Activated T-cell treated with anti-CD3 and anti-CD28 coated beads, Interleukin-2, amount 50 U/mL, for 72 hours (primary cell): ENCODE measurements around the gene INPPL1. TPM values are rescaled to one million over a fixed set of nuclear protein-coding genes. Genes with fewer than 3 reads are reported as not detected.
"Not testable (repeated sequence)": the region's sequence is repeated elsewhere in the genome, so short reads cannot be mapped to it uniquely, and the experiment has no call there.

Experiments
- ATAC-seq, 2 donors: fragments of 150-1000 bp; cut with Tn5 transposase; replicated peaks in 1 of 2; 2 replicates each; pipeline ENCODE4 v1.10.0; 2021; ENCODE audit warnings: moderate library complexity in 2 of 2, mild to moderate bottlenecking in 1 of 2
- DNase-seq, 2 donors: peaks; one replicate each; pipeline ENCODE4 v3.0.0; 2021 to 2022; ENCODE audit warnings: mixed read lengths in 1 of 2
- H3K27ac Mint-ChIP-seq: one replicate; pipeline ENCODE4 v1.8.0; 2022; ENCODE audit warnings: mild to moderate bottlenecking, moderate library complexity, mixed read lengths
- H3K27me3 Mint-ChIP-seq: one replicate; pipeline ENCODE4 v1.8.0; 2022; ENCODE audit warnings: low read depth, mixed read lengths
- H3K36me3 Mint-ChIP-seq, 2 donors: one replicate each; pipeline ENCODE4 v1.8.0; 2022; ENCODE audit warnings: mixed read lengths in 2 of 2, mild to moderate bottlenecking in 1 of 2; ENCODE audit not compliant: insufficient read depth in 2 of 2
- H3K4me1 Mint-ChIP-seq: one replicate; pipeline ENCODE4 v1.8.0; 2022; ENCODE audit warnings: low read depth, mixed read lengths
- H3K4me3 Mint-ChIP-seq, 2 donors: one replicate each; pipeline ENCODE4 v1.8.0; 2022; ENCODE audit warnings: mild to moderate bottlenecking in 2 of 2, mixed read lengths in 2 of 2, moderate library complexity in 2 of 2
- H3K9me3 Mint-ChIP-seq, 2 donors: one replicate each; pipeline ENCODE4 v1.8.0; 2022; ENCODE audit warnings: mixed read lengths in 2 of 2
- total RNA-seq, 2 donors: library from RNA; stranded (reverse); gene quantifications; one replicate each; pipeline ENCODE4 v1.2.3, GENCODE V29; 2022

Gene INPPL1
- total RNA-seq, 2 donors from 2014 or later: 147 to 154 TPM

DNA sequence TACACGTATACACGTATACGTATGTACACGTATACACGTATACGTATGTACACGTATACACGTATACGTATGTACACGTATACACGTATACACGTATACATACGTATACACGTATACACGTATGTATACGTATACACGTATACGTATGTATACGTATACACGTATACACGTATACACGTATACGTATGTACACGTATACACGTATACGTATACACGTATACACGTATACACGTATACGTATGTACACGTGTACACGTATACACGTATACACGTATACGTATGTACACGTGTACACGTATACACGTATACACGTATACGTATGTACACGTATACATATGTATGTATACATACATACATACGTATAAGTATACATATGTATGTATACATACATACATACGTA, 23.1 kb upstream of the INPPL1 start:
- not testable (repeated sequence) for H3K4me3 Mint-ChIP-seq, DNase-seq, H3K36me3 Mint-ChIP-seq, ATAC-seq, H3K9me3 Mint-ChIP-seq, H3K27ac Mint-ChIP-seq, H3K4me1 Mint-ChIP-seq, H3K27me3 Mint-ChIP-seq

GRCh38 chr11:72202571-72202970, 22.0 kb upstream of the INPPL1 start:
- Mint-ChIP-seq H3K9me3 (no peaks in the 10 kb centered on the region), H3K36me3 (no peaks in the 10 kb centered on the region), H3K4me1 (no peaks in the 10 kb centered on the region), H3K27ac (no peak overlapping the region), H3K4me3 (no peak overlapping the region), H3K27me3 (no peaks in the 10 kb centered on the region)
- ATAC-seq (no peak), DNase-seq (no peak)

DNA sequence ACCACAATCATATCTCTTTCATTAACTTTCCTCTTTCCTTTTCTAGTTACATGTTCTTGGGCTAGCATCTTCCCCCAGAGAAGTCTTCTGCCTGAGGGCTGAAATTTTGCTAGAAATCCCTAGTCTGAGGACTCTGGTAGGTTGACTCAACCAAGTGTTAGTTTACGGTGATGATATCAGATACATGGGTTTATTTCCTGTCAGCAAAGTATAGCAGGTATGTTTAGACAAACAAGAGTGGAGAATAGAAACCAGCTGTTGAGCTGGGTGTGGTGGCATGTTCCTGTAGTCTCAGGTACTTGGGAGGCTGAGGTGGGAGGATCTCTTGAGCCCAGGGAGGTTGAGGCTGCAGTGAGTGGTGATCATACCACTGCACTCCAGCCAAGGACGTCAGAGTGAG, 21.4 kb upstream of the INPPL1 start:
- no peak overlapping the region for H3K27ac Mint-ChIP-seq
- H3K4me1 Mint-ChIP-seq: no peaks in the 10 kb centered on the region
- DNase-seq (no peak), ATAC-seq (no peak)
- no peaks in the 10 kb centered on the region for H3K36me3 Mint-ChIP-seq
- no peak overlapping the region for H3K4me3 Mint-ChIP-seq
- H3K9me3 Mint-ChIP-seq: no peaks in the 10 kb centered on the region
- H3K27me3 Mint-ChIP-seq: no peaks in the 10 kb centered on the region

DNA sequence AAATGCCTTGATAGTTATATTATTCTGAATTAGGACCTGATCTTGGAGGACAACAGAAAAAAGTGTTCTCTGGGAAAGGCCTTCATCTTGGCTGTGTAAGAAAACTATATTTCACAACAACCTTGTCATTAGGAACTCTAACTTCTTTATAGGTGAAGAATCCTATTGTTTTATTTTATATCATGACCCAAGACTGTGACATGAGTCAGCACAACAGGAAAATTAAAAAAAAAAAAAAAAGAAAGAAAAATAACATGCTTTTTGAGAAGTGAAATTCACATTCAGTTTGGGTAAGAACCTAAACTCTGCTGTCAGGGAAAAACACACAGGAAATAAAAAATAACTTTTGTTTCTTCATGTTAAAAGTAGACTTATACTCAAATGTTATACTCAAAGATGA, 19.7 kb upstream of the INPPL1 start:
- peaks cover 7 to 9% of the 10 kb centered on the region in 2 donors for H3K36me3 Mint-ChIP-seq
- DNase-seq: no peak
- no peak for ATAC-seq
- H3K4me1 Mint-ChIP-seq: no peaks in the 10 kb centered on the region
- H3K9me3 Mint-ChIP-seq: peaks cover 2 to 8% of the 10 kb centered on the region in 2 donors
- H3K27ac Mint-ChIP-seq: no peak overlapping the region
- no peak overlapping the region for H3K4me3 Mint-ChIP-seq
- H3K27me3 Mint-ChIP-seq: peaks cover 8% of the 10 kb centered on the region

GRCh38 chr11:72206794-72207193, 17.8 kb upstream of the INPPL1 start:
- not testable (repeated sequence) for H3K4me1 Mint-ChIP-seq, H3K4me3 Mint-ChIP-seq, DNase-seq, H3K9me3 Mint-ChIP-seq, H3K27ac Mint-ChIP-seq, H3K27me3 Mint-ChIP-seq, ATAC-seq
- H3K36me3 Mint-ChIP-seq: peaks cover 8 to 10% of the 10 kb centered on the region in 2 donors

DNA sequence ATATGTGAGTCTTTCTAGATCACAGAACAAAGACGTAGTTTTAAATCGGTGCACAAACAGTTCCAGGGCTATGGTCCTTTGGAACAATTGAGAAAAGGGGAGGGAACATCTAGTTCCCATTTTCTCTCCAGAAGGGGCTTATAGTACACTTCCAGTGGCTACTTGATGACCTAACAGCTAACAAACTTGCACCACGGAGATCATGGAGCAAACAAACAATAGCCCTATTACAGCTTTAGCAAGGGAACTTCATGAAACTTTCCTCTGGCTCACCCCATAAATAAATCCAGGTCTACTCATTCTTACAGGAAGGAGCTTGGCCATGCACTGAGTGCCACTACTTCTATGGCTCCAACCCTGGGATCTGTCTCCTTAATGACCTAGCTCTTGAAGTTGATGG, 16.3 kb upstream of the INPPL1 start:
- no peak overlapping the region for H3K27ac Mint-ChIP-seq
- DNase-seq: no peak
- ATAC-seq: no peak

DNA sequence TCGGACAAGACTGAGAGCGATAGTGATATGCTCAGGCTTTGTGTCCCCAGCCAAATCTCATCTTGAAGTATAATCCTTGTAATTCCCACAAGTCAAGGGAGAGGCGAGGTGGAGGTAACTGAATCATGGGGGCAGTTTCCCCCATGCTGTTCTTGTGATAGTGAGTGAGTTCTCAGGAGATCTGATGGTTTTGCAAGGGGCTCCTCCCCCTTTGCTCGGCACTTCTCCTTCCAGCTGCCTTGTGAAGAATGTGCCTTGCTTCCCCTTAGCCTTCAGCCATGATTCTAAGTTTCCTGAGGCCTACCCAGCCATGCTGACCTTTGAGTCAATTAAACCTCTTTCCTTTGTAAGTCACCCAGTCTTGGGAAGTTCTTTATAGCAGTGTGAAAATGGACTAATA, 15.5 kb upstream of the INPPL1 start:
- no peaks in the 10 kb centered on the region for H3K4me1 Mint-ChIP-seq
- H3K27ac Mint-ChIP-seq: no peak overlapping the region
- no peak for ATAC-seq
- peaks cover 8 to 10% of the 10 kb centered on the region in 2 donors for H3K36me3 Mint-ChIP-seq
- H3K4me3 Mint-ChIP-seq: no peak overlapping the region
- peaks cover 4 to 9% of the 10 kb centered on the region in 2 donors for H3K9me3 Mint-ChIP-seq
- H3K27me3 Mint-ChIP-seq: peaks cover 8% of the 10 kb centered on the region
- DNase-seq: no peak

More for the DNA sequence above, 16.3 kb upstream of the INPPL1 start:
- Mint-ChIP-seq H3K36me3 (peaks cover 8 to 10% of the 10 kb centered on the region in 2 donors), H3K4me3 (no peak overlapping the region), H3K27me3 (peaks cover 8% of the 10 kb centered on the region), H3K9me3 (peaks cover 4 to 9% of the 10 kb centered on the region in 2 donors), H3K4me1 (no peaks in the 10 kb centered on the region)

DNA sequence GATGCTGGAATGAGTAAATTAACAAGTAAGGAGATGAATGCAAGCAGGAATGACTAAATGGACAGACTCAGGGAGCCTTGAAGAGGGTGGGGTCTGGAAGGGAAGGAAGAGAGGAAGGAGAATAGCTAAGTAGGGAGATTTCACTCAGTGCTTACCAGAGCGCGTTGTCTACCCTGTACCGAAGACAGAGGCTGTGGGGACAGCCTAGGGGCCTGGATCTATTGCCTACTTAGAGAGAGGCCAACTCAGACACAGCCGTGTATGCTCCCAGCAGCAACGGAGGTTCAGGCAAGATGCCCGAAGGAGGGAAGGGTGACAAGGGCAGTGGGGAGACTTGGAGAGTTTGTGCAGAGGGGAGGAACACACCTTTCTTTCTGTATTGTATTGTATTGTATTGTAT, 7.9 kb upstream of the INPPL1 start, which contains the start of gene FOLR2:
Gene FOLR2 (plus strand): TSS at position 157 of the 400 bp plus-strand sequence. CDS start 1,791 bp downstream, outside the sequence.
- Mint-ChIP-seq H3K36me3 (no peaks in the 10 kb centered on the region), H3K9me3 (no peaks in the 10 kb centered on the region), H3K4me1 (peaks cover 4% of the 10 kb centered on the region)

GRCh38 chr11:72217841-72218240, 6.7 kb upstream of the INPPL1 start:
- DNase-seq (no peak), ATAC-seq (no peak)
- Mint-ChIP-seq H3K4me3 (no peak overlapping the region), H3K27me3 (peaks cover 23% of the 10 kb centered on the region), H3K4me1 (peaks cover 13% of the 10 kb centered on the region), H3K9me3 (no peaks in the 10 kb centered on the region), H3K27ac (no peak overlapping the region), H3K36me3 (no peaks in the 10 kb centered on the region)

More for the DNA sequence above, 7.9 kb upstream of the INPPL1 start, which contains the start of gene FOLR2:
- no peak for ATAC-seq
- DNase-seq: no peak
- no peak within 1 kb of the TSS for H3K27ac Mint-ChIP-seq
- peaks cover 23% of the 10 kb centered on the region for H3K27me3 Mint-ChIP-seq
- no peak within 1 kb of the TSS for H3K4me3 Mint-ChIP-seq

- ATAC-seq (no peak), DNase-seq (no peak)
- H3K4me1 Mint-ChIP-seq: peaks cover 15% of the 10 kb centered on the region
- no peaks in the 10 kb centered on the region for H3K9me3 Mint-ChIP-seq
- H3K27ac Mint-ChIP-seq: no peak overlapping the region
- H3K27me3 Mint-ChIP-seq: peaks cover 23% of the 10 kb centered on the region
- H3K4me3 Mint-ChIP-seq: no peak overlapping the region
- H3K36me3 Mint-ChIP-seq: peaks cover 0 to 1% of the 10 kb centered on the region in 2 donors
These were observed 6.3 kb upstream of the INPPL1 start for GRCh38 chr11:72218251-72218745.

DNA sequence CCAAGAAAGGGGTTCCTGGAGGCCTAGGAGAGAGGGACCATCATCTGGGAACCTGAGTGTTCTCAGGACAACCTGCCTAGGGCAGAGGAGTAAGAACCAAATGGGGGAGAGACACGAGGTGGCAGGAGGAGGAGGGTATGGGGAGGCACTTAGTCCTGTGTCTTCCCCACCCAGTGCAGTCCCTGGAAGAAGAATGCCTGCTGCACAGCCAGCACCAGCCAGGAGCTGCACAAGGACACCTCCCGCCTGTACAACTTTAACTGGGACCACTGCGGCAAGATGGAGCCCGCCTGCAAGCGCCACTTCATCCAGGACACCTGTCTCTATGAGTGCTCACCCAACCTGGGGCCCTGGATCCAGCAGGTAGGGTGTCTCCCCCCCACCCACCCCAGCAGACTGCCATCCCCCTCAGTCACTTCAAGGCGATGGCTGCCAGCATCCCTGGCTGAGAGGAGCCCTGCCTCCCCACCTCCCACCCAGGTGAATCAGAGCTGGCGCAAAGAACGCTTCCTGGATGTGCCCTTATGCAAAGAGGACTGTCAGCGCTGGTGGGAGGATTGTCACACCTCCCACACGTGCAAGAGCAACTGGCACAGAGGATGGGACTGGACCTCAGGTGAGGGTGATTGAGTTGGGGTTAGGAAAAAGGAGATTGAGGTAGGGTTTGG, 3.7 kb upstream of the INPPL1 start:
- peaks cover 23% of the 10 kb centered on the region for H3K27me3 Mint-ChIP-seq
- no peak overlapping the region for H3K4me3 Mint-ChIP-seq
- DNase-seq: no peak
- no peak overlapping the region for H3K27ac Mint-ChIP-seq
- ATAC-seq: no peak
- no peaks in the 10 kb centered on the region for H3K9me3 Mint-ChIP-seq
- H3K36me3 Mint-ChIP-seq: peaks cover 4 to 7% of the 10 kb centered on the region in 2 donors
- peaks cover 23% of the 10 kb centered on the region for H3K4me1 Mint-ChIP-seq

- ATAC-seq: no peak
- DNase-seq: no peak
- Mint-ChIP-seq H3K9me3 (no peaks in the 10 kb centered on the region), H3K27me3 (peaks cover 19% of the 10 kb centered on the region), H3K4me3 (no peak overlapping the region), H3K27ac (no peak overlapping the region), H3K36me3 (peaks cover 4 to 7% of the 10 kb centered on the region in 2 donors), H3K4me1 (peaks cover 29% of the 10 kb centered on the region)
These were observed 3.0 kb upstream of the INPPL1 start for GRCh38 chr11:72221386-72222075.

DNA sequence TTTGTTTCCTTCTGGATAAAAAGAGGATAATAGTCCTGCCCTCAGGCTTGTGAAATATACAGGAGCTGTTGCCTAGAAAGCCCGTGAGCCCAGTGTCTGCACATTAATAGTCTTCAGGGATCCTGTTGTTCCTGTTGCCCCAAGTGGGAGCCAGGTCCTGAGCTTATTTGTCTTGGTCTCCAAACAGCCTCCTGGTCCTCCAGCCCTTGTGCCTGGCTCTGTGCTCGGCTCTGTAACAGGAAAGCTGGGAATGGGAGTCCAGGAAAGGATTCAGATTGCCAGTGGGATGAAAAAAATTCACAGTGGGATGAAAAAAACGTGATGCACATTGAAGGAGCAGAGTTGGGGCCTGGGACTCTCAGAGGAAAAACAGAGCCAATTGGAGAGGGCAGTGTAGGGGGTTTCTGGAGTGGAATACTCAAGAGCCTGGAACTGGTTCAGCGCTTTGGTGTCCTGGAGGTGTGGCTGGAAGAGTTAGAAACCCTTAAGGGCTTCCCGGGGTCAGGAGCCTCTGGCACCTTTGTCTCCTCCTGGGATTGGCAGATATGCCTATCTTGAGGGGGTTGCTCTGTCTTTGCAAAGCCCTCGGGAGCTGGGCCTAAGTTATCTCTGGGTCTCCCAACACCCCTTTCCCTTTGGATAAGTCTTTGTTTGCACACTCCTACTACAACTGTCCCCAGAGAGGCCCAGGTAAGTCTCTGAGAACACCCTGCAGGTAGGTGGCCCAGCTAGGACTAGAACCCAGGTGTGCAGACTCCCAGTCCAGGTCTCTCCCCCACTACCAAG, 2.3 kb upstream of the INPPL1 start:
- Mint-ChIP-seq H3K4me1 (peaks cover 29% of the 10 kb centered on the region), H3K4me3 (peak overlapping the region; percentile 93 to 98), H3K36me3 (peaks cover 4 to 7% of the 10 kb centered on the region in 2 donors), H3K27ac (peak overlapping the region; percentile 82), H3K27me3 (peaks cover 12% of the 10 kb centered on the region), H3K9me3 (no peaks in the 10 kb centered on the region)
- no peak for ATAC-seq
- no peak for DNase-seq
